Astrocyte of the spinal cord (primary cell): ENCODE data around the gene PIP4K2A.

ENCODE experiments used
- DNase-seq: peaks from one replicate; pipeline ENCODE4 v3.0.0; 2011; ENCODE audit warnings: low read depth, low spot score
- H3K4me3 ChIP-seq: 2 replicates; pipeline ENCODE4 v1.5.1; 2011; ENCODE audit warnings: low read depth, mild to moderate bottlenecking, low read length, moderate library complexity
- in situ Hi-C: cut with HindIII; loops from 2 replicates; pipeline ENCODE4 v1.10.0; 2017; ENCODE audit warnings: low sequenced_read_pairs
- TF ChIP-seq, protein P1 (sequence below): IDR thresholded peaks from 2 replicates; pipeline ENCODE4 v1.5.1; 2012; ENCODE audit warnings: low read depth, mild to moderate bottlenecking, low read length, inconsistent platforms

PIP4K2A gene

DNA sequence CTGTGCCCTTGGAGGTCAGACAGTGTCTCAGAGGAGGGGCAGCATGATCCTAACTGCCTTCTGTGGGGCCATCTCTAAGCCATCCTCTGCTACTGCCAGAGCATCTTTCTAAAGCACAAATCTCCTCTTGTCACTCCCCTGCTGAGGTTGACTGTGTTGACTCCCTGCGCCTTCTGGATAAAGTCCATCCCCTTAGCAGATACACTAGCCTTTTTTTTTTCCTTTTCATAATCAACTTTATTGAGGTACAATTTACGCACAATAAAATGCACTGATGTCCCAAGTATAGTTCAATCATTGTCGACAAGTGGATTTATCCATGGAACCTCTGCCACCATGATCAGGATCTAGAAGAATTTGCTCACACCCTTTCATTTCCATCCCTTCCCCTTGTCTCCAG lies 219.0 kb downstream of the PIP4K2A start:
- no peak for DNase-seq
- TF ChIP-seq, protein P1, sequence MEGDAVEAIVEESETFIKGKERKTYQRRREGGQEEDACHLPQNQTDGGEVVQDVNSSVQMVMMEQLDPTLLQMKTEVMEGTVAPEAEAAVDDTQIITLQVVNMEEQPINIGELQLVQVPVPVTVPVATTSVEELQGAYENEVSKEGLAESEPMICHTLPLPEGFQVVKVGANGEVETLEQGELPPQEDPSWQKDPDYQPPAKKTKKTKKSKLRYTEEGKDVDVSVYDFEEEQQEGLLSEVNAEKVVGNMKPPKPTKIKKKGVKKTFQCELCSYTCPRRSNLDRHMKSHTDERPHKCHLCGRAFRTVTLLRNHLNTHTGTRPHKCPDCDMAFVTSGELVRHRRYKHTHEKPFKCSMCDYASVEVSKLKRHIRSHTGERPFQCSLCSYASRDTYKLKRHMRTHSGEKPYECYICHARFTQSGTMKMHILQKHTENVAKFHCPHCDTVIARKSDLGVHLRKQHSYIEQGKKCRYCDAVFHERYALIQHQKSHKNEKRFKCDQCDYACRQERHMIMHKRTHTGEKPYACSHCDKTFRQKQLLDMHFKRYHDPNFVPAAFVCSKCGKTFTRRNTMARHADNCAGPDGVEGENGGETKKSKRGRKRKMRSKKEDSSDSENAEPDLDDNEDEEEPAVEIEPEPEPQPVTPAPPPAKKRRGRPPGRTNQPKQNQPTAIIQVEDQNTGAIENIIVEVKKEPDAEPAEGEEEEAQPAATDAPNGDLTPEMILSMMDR = no peak
- no peak overlapping the region for H3K4me3 ChIP-seq
- in situ Hi-C loops = no loop called here

DNA sequence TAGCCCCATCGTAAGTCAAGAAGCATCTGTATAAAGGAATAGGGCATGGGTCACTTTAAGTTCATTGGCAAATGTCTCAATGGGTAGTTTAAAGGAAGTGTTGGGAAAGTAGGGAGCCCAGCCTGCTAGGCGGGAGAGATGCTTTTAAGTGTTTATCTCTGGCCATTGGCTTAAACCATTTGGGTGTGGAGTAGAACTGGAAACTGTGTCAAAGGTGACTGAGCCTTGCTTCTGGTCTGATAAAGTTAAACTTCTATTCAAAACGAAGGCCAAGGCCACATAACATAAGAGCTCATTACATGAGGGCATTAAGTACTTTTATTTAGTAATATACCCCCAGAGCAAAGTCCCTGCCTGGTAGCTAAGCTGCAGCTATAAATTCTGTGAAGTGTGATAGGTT lies 220.4 kb downstream of the PIP4K2A start:
- H3K4me3 ChIP-seq = no peak overlapping the region
- DNase-seq = no peak
- in situ Hi-C loops = no loop called here
- TF ChIP-seq, protein P1 = no peak

DNA sequence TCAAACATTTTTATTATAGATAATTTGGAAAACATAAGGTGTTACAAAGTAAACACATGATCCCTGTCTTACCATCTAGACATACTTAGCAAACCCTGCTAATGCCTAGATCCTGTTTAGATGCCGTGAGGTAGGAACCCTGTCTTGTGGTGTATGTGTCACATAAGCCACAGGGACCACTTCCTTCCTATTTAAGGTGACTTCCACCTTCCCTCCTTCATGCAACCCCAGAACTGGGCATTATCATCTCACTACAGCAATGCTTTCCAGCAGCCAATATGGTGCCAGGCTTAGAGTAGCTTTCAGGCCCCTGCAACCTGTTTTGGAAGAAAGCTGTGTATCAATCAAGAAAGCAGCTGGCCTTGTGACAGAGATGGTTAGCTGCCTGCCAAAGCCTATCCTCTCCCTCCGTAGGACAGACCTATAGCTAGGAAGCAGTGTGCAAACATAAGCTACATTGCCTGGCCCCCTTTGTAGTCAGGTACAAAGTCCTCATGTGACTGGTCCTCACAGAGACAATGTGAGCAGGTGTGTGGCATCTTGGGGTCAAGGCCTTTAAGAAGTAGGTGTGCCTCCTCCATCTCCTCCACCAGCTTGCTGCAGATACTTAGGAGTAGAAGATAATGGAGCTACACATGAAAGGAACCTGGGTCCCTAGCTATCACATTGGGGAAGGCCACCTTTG lies 222.3 kb downstream of the PIP4K2A start:
- TF ChIP-seq, protein P1 = no peak
- H3K4me3 ChIP-seq = no peak overlapping the region
- in situ Hi-C loops = no loop called here
- no peak for DNase-seq

DNA sequence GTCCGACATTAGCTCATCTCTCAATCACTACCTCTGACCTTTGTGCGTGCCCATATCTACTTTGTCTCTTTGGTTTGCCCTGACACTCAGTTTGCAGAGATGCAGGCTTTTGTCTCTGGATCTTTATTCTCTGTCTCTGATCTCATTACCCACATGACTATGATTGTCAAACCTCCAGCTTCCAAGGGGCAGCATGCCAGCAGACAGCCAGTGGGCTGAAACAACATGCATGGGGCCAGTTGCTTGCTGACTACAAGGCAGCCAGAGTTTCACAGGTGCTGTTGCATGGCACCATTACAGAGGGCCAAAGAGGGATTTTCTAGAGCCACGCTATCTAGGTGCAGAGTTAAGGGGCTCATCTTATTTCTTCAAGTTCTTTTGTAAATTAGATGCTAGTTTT lies 222.9 kb downstream of the PIP4K2A start:
- in situ Hi-C loops = no loop called here
- DNase-seq = no peak
- TF ChIP-seq, protein P1 = no peak
- H3K4me3 ChIP-seq = no peak overlapping the region

DNA sequence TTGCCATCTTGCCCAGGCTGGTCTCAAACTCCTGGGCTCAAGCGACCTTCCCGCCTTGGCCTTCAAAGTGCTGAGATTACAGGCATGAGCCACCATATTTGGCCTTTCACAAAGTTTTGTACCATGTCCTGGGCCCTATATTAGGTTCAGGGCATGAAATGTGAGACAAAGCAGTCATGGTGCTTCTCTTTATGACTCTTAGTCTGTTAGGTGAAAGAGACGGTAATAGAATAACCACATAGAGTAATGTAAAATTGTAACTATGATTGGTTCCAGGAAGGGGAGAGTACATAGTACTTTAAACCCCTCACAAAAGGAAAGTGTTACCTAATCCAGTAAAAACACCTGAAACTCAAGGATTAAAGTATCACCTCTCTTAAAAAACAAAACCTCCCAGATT lies 224.4 kb downstream of the PIP4K2A start:
- no peak for DNase-seq
- TF ChIP-seq, protein P1 = no peak
- in situ Hi-C loops = no loop called here
- H3K4me3 ChIP-seq = no peak overlapping the region

DNA sequence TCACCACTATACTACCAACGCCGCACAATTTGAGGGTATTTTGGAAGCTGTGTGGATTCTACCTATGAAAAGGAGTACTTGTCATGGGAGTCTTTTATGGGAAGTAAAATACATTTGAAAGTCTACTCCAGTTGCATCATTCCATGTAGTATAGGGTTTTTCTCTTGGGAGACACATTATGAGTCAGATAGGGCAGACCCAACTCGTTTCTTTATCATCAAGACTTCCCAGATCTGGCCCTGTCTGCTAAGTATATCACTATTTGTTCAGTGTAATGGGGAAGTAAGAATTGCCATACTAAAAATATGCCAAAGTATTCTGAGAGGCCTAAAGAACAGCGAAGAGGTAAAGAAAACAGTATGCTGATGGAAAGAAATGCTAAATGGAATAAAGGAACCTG lies 224.9 kb downstream of the PIP4K2A start:
- TF ChIP-seq, protein P1 = no peak
- no peak overlapping the region for H3K4me3 ChIP-seq
- in situ Hi-C loops = no loop called here
- DNase-seq = no peak
